GM23248 (cell line): ENCODE results near the gene ANGEL1. TPM values are rescaled to one million over a fixed set of nuclear protein-coding genes. Genes with fewer than 3 reads are reported as not detected.

Experiments
- DNase-seq: peaks from one replicate; pipeline ENCODE4 v3.0.0-alpha.2; 2015
- H2AFZ ChIP-seq: fragments of 200-600 bp; sonication (generic); 2 replicates; pipeline ENCODE4 v1.6.1; 2016; ENCODE audit warnings: antibody characterized with exemption
- H3F3A ChIP-seq: fragments of 200-600 bp; sonication (generic); 2 replicates; pipeline ENCODE4 v1.6.1; 2016; ENCODE audit warnings: mild to moderate bottlenecking, antibody characterized with exemption, mixed run types; ENCODE audit not compliant: insufficient read depth
- H3K27ac ChIP-seq: fragments of 200-600 bp; sonication (generic); 2 replicates; pipeline ENCODE4 v1.5.1; 2016; ENCODE audit warnings: mild to moderate bottlenecking
- H3K27me3 ChIP-seq: fragments of 200-600 bp; sonication (generic); replicated peaks from 2 replicates; pipeline ENCODE4 v1.6.1; 2016; ENCODE audit warnings: mild to moderate bottlenecking; ENCODE audit not compliant: insufficient read depth
- H3K36me3 ChIP-seq: fragments of 200-600 bp; sonication (generic); 2 replicates; pipeline ENCODE4 v1.6.1; 2016; ENCODE audit warnings: low read depth, mild to moderate bottlenecking
- H3K4me1 ChIP-seq: fragments of 200-600 bp; sonication (generic); 2 replicates; pipeline ENCODE4 v1.6.1; 2016; ENCODE audit warnings: mild to moderate bottlenecking; ENCODE audit not compliant: insufficient read depth
- H3K4me2 ChIP-seq: fragments of 200-600 bp; sonication (generic); one replicate; pipeline ENCODE4 v1.6.1; 2016; ENCODE audit warnings: mild to moderate bottlenecking; ENCODE audit not compliant: unreplicated experiment
- H3K4me3 ChIP-seq: fragments of 200-600 bp; sonication (generic); 2 replicates; pipeline ENCODE4 v1.5.1; 2016; ENCODE audit warnings: mild to moderate bottlenecking
- H3K79me2 ChIP-seq: fragments of 200-600 bp; sonication (generic); 2 replicates; pipeline ENCODE4 v1.6.1; 2016; ENCODE audit warnings: mild to moderate bottlenecking; ENCODE audit not compliant: insufficient read depth
- H3K9ac ChIP-seq: fragments of 200-600 bp; sonication (generic); 2 replicates; pipeline ENCODE4 v1.6.1; 2016; ENCODE audit warnings: mild to moderate bottlenecking
- H3K9me2 ChIP-seq: fragments of 200-600 bp; sonication (generic); 2 replicates; pipeline ENCODE4 v1.6.1; 2016; ENCODE audit warnings: mixed run types, mild to moderate bottlenecking, moderate library complexity; ENCODE audit not compliant: insufficient read depth
- H3K9me3 ChIP-seq: fragments of 200-600 bp; sonication (generic); one replicate; pipeline ENCODE4 v1.6.1; 2017; ENCODE audit warnings: low read depth
- H4K20me1 ChIP-seq: fragments of 200-600 bp; sonication (generic); 2 replicates; pipeline ENCODE4 v1.6.0; 2016; ENCODE audit not compliant: insufficient read depth
- EZH2 ChIP-seq: fragments of 200-600 bp; sonication (generic); IDR thresholded peaks from 2 replicates; pipeline ENCODE4 v1.6.1; 2018; ENCODE audit warnings: antibody characterized with exemption, mild to moderate bottlenecking; ENCODE audit not compliant: insufficient read depth, poor library complexity, severe bottlenecking
- EZH2phosphoT487 ChIP-seq: fragments of 200-600 bp; sonication (generic); IDR thresholded peaks from 2 replicates; pipeline ENCODE4 v1.6.1; 2018; ENCODE audit warnings: antibody characterized with exemption, moderate library complexity, mild to moderate bottlenecking, low read depth; ENCODE audit not compliant: insufficient read depth
- WGBS, 2 experiments: methylation state at CpG; one replicate each; pipeline ENCODE4 v1.1.6; 2015 to 2017; ENCODE audit warnings: low lambda C conversion rate in 2 of 2, low coverage in 1 of 2; ENCODE audit errors: missing lambda C conversion rate in 2 of 2; 5-methylcytosine and 5-hydroxymethylcytosine counted together
- in situ Hi-C: fragments of 300-500 bp; cut with MboI; formaldehyde crosslinking; loops from 2 replicates; pipeline ENCODE4 v1.15.0; 2020
- polyA plus RNA-seq: library from polyadenylated mRNA; unstranded; fragments of >200 nt; fragmentation: Nextera tagmentation; extraction: Ambion mirVana; gene quantifications from 2 replicates; pipeline ENCODE4 v1.2.1, GENCODE V29; 2016
- total RNA-seq: library from RNA; depleted of rRNA; stranded (reverse); fragments of >200 nt; shearing (Covaris generic); gene quantifications from 2 replicates; pipeline ENCODE4 v1.2.3, GENCODE V29; 2014

ANGEL1 gene
- total and polyA plus RNA-seq, 2 experiments from 2014 or later, result 4.9 to 7.3 TPM

DNA sequence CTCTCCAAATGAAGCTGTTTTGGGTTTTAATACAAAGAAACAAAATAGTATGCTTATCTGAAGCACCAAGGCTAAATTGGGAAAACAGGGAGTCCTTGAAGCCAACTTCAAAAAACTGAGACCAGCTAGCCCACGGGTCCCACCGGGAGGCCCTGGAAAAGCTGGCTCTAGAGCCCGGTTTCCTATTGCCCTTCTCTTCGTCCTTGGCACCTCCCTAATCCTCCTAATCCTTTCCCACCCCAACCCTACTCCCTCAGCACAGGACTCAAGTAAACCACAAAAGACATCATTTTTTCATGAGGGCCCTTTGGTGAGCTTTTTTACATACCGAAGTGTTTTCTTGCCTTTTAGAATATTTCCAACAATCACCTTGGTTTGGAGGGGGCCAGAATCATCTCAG lies 24.8 kb upstream of the ANGEL1 start:
- Histone ChIP-seq H3K79me2 (no peaks in the 10 kb centered on the region), H3K36me3 (no peaks in the 10 kb centered on the region), H4K20me1 (no peaks in the 10 kb centered on the region), H3K27me3 (peaks cover 24% of the 10 kb centered on the region), H3K9ac (no peak overlapping the region), H3K4me3 (no peak overlapping the region), H3K4me1 (no peaks in the 10 kb centered on the region), H3F3A (no peaks in the 10 kb centered on the region), H3K4me2 (no peak overlapping the region), H3K27ac (no peak overlapping the region), H3K9me3 (no peaks in the 10 kb centered on the region), H2AFZ (no peak overlapping the region), H3K9me2 (no peaks in the 10 kb centered on the region)
- in situ Hi-C loops, result no loop called here
- TF ChIP-seq EZH2phosphoT487 (no peak), EZH2 (no peak)
- WGBS, 2 experiments, result 36 to 38% methylated on average over 5 of the region's 5 CpGs
- no peak for DNase-seq

DNA sequence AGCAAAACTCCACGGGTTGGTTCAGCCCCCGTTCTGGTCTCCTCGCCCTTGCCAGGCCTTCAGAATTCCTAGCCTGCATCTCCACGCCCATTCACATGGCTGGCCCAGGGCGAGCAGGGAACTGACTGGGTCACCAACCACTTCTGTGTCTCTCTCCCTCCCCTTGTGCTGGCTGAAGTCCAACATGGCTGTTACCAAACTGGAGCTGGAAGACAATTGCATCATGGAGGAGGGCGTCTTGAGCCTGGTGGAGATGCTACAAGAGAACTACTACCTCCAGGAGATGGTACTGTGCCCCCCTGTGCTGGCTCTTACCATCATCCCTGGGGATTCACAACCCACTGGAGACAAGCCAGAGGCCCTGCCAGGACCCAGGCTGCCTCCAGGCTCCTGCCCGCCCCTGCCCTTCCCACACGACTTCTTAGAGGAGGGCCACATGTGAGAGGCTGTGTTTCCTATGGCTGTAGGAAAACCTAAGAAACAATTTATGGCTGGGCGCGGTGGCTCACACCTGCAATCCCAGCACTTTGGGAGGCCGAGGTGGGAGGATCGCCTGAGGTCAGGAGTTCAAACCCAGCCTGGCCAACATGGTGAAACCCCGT lies 23.4 kb upstream of the ANGEL1 start:
- WGBS, 2 experiments, result 52 to 54% methylated on average over 13 of the region's 13 CpGs
- TF ChIP-seq EZH2phosphoT487 (no peak), EZH2 (no peak)
- H3K4me1 ChIP-seq, result no peaks in the 10 kb centered on the region
- H3K36me3 ChIP-seq, result no peaks in the 10 kb centered on the region
- H3K4me2 ChIP-seq, result no peak overlapping the region
- H3K9me3 ChIP-seq, result no peaks in the 10 kb centered on the region
- H3F3A ChIP-seq, result no peaks in the 10 kb centered on the region
- H3K4me3 ChIP-seq, result no peak overlapping the region
- H3K27me3 ChIP-seq, result peaks cover 24% of the 10 kb centered on the region
- H3K9me2 ChIP-seq, result no peaks in the 10 kb centered on the region
- no peak overlapping the region for H3K9ac ChIP-seq
- no peak overlapping the region for H3K27ac ChIP-seq
- H2AFZ ChIP-seq, result no peak overlapping the region
- H4K20me1 ChIP-seq, result no peaks in the 10 kb centered on the region
- peak; percentile 14 for DNase-seq
- in situ Hi-C loops, result no loop called here
- no peaks in the 10 kb centered on the region for H3K79me2 ChIP-seq

DNA sequence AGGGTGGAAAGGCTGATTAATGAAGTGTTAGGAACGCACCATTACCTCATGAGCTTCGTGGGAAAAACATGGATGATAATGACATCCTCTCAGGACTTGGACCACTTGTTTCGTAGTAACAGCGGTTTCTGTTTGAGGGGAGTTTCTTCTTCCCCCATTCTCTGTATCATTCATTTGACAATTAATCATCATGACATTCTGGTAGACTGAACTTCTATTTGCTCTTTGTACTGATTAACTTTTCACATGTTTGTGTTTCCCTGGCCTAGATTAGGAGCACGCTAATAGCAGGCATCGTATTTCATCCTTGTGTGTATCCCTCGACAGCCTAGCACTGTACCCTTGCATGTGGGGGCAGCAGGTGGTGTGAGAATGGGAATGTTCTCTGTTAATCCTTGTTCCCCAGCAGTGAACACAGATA lies 21.6 kb upstream of the ANGEL1 start:
- peaks cover 24% of the 10 kb centered on the region for H3K27me3 ChIP-seq
- no peaks in the 10 kb centered on the region for H3K4me1 ChIP-seq
- no peaks in the 10 kb centered on the region for H3K79me2 ChIP-seq
- H3K4me2 ChIP-seq, result no peak overlapping the region
- 60 to 66% methylated on average over 7 of the region's 7 CpGs for WGBS, 2 experiments
- H4K20me1 ChIP-seq, result no peaks in the 10 kb centered on the region
- no peak overlapping the region for H3K27ac ChIP-seq
- no peak for DNase-seq
- H3K4me3 ChIP-seq, result no peak overlapping the region
- H3F3A ChIP-seq, result no peaks in the 10 kb centered on the region
- no peaks in the 10 kb centered on the region for H3K36me3 ChIP-seq
- TF ChIP-seq EZH2phosphoT487 (no peak), EZH2 (no peak)
- H3K9ac ChIP-seq, result no peak overlapping the region
- H2AFZ ChIP-seq, result no peak overlapping the region
- in situ Hi-C loops, result no loop called here
- H3K9me2 ChIP-seq, result no peaks in the 10 kb centered on the region
- H3K9me3 ChIP-seq, result no peaks in the 10 kb centered on the region

DNA sequence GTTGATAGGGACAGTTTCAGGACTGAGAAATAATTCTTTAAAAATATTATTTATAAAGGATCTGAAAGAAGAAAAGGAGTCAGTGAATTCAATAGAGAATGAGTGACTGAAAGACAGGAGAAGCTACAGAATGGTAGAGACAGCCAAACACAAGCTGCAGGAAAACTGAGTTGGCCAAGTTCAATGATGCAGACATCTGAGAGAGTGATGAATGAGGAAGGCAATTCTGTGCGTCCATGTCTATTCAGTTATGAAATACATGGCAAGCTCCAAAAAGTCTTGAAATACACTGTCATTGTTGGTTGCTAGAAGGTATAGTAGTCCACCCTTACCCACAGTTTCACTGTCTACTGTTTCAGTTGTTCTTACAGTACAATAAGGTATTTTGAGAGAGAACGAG lies 20.3 kb upstream of the ANGEL1 start:
- DNase-seq, result no peak
- Histone ChIP-seq H3K27ac (no peak overlapping the region), H3K9me2 (no peaks in the 10 kb centered on the region), H3F3A (no peaks in the 10 kb centered on the region), H3K4me2 (no peak overlapping the region), H3K79me2 (no peaks in the 10 kb centered on the region), H2AFZ (no peak overlapping the region), H4K20me1 (no peaks in the 10 kb centered on the region), H3K36me3 (no peaks in the 10 kb centered on the region), H3K9ac (no peak overlapping the region), H3K27me3 (peaks cover 12% of the 10 kb centered on the region; the same call in 1 of the 2 replicates), H3K4me3 (no peak overlapping the region), H3K9me3 (no peaks in the 10 kb centered on the region), H3K4me1 (no peaks in the 10 kb centered on the region)
- TF ChIP-seq EZH2phosphoT487 (no peak), EZH2 (no peak)
- 54 to 63% methylated on average over 2 of the region's 2 CpGs for WGBS, 2 experiments
- in situ Hi-C loops, result no loop called here

DNA sequence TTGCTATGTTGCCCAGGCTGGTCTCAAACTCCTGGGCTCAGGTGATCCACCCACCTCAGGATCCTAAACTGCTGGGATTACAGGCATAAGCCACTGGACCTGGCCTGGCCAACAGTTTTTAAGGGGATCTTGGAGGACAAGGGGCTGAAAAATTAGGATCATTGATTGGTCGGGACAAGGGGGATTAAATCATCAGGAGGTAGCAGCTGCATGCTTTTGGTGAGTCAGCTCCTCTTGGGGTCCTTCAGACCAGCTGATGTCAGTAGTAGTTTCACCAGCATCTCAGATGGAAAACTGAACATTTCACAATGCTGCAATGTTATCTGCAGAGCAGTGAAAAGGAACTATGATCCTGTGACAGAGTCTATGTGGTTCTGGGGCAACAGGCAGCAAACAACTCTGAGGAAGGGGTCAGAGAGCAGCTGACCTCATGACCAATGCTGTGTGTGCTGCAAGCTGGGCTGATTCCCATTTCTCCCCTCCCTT lies 19.9 kb upstream of the ANGEL1 start:
- Histone ChIP-seq H3K4me2 (no peak overlapping the region), H3K4me1 (no peaks in the 10 kb centered on the region), H3K9ac (no peak overlapping the region), H3K36me3 (no peaks in the 10 kb centered on the region), H3K27me3 (peaks cover 7% of the 10 kb centered on the region; the same call in 1 of the 2 replicates), H3F3A (no peaks in the 10 kb centered on the region), H3K9me2 (no peaks in the 10 kb centered on the region), H2AFZ (no peak overlapping the region), H3K4me3 (no peak overlapping the region), H3K9me3 (no peaks in the 10 kb centered on the region), H4K20me1 (no peaks in the 10 kb centered on the region), H3K79me2 (no peaks in the 10 kb centered on the region), H3K27ac (no peak overlapping the region)
- in situ Hi-C loops, result no loop called here
- 10 to 17% methylated on average over 1 of the region's 1 CpG for WGBS, 2 experiments
- TF ChIP-seq EZH2phosphoT487, result no peak
- no peak for TF ChIP-seq EZH2
- no peak for DNase-seq
